ENCODE results near the gene TCIRG1.

Gene TCIRG1

GRCh38 chr11:68042219-68043028, 3.6 kb downstream of the TCIRG1 start:
- no peak for TF ChIP-seq NFIC (IDR thresholded peaks at IDR 0.05)
- no peak for TF ChIP-seq REST (IDR thresholded peaks at IDR 0.05; ENCODE audit: low read depth)
- no peak for TF ChIP-seq MAX (IDR thresholded peaks at IDR 0.05)
- TF ChIP-seq ZBTB7A (IDR thresholded peaks at IDR 0.05; ENCODE audit: low read depth): no peak
- no peak for TF ChIP-seq EGR1 (IDR thresholded peaks at IDR 0.05)
- no peak for TF ChIP-seq TAF1 (IDR thresholded peaks at IDR 0.05; ENCODE audit: low read depth)
- TF ChIP-seq CEBPB (IDR thresholded peaks at IDR 0.05): no peak
- TF ChIP-seq USF1 (IDR thresholded peaks at IDR 0.05): no peak
- TF ChIP-seq CREB1 (IDR thresholded peaks at IDR 0.05; ENCODE audit: low read depth): no peak
- TF ChIP-seq TEAD4 (IDR thresholded peaks at IDR 0.05): no peak
- TF ChIP-seq EP300 (IDR thresholded peaks at IDR 0.05; ENCODE audit: borderline replicate concordance): no peak
- TF ChIP-seq TCF12 (IDR thresholded peaks at IDR 0.05; ENCODE audit: low read depth): no peak
- TF ChIP-seq YY1 (IDR thresholded peaks at IDR 0.05; ENCODE audit: low read depth): no peak
- no peak for TF ChIP-seq FOXM1 (IDR thresholded peaks at IDR 0.05; ENCODE audit: borderline replicate concordance, low read depth)
- TF ChIP-seq RAD21 (IDR thresholded peaks at IDR 0.05; ENCODE audit: low read depth): no peak

GRCh38 chr11:68043029-68043348, 4.2 kb downstream of the TCIRG1 start:
- TF ChIP-seq REST (IDR thresholded peaks at IDR 0.05; ENCODE audit: low read depth): no peak
- no peak for TF ChIP-seq TAF1 (IDR thresholded peaks at IDR 0.05; ENCODE audit: low read depth)
- no peak for TF ChIP-seq RAD21 (IDR thresholded peaks at IDR 0.05; ENCODE audit: low read depth)
- TF ChIP-seq ZBTB7A (IDR thresholded peaks at IDR 0.05; ENCODE audit: low read depth): no peak
- TF ChIP-seq CEBPB (IDR thresholded peaks at IDR 0.05): no peak
- no peak for TF ChIP-seq TEAD4 (IDR thresholded peaks at IDR 0.05)
- no peak for TF ChIP-seq USF1 (IDR thresholded peaks at IDR 0.05)
- TF ChIP-seq FOXM1 (IDR thresholded peaks at IDR 0.05; ENCODE audit: borderline replicate concordance, low read depth): no peak
- TF ChIP-seq TCF12 (IDR thresholded peaks at IDR 0.05; ENCODE audit: low read depth): no peak
- TF ChIP-seq MAX (IDR thresholded peaks at IDR 0.05): no peak
- TF ChIP-seq NFIC (IDR thresholded peaks at IDR 0.05): no peak
- TF ChIP-seq YY1 (IDR thresholded peaks at IDR 0.05; ENCODE audit: low read depth): no peak
- no peak for TF ChIP-seq EP300 (IDR thresholded peaks at IDR 0.05; ENCODE audit: borderline replicate concordance)
- no peak for TF ChIP-seq CREB1 (IDR thresholded peaks at IDR 0.05; ENCODE audit: low read depth)
- no peak for TF ChIP-seq EGR1 (IDR thresholded peaks at IDR 0.05)

- no peak for TF ChIP-seq CEBPB (IDR thresholded peaks at IDR 0.05)
- no peak for TF ChIP-seq TEAD4 (IDR thresholded peaks at IDR 0.05)
- TF ChIP-seq RAD21 (IDR thresholded peaks at IDR 0.05; ENCODE audit: low read depth): no peak
- TF ChIP-seq TAF1 (IDR thresholded peaks at IDR 0.05; ENCODE audit: low read depth): no peak
Observed at GRCh38 chr11:68043349-68044144, 4.7 kb downstream of the TCIRG1 start.

- TF ChIP-seq NFIC (IDR thresholded peaks at IDR 0.05): no peak
- no peak for TF ChIP-seq TCF12 (IDR thresholded peaks at IDR 0.05; ENCODE audit: low read depth)
- TF ChIP-seq FOXM1 (IDR thresholded peaks at IDR 0.05; ENCODE audit: borderline replicate concordance, low read depth): no peak
- TF ChIP-seq RAD21 (IDR thresholded peaks at IDR 0.05; ENCODE audit: low read depth): no peak; the same call in 1 of the 2 replicates
- no peak for TF ChIP-seq USF1 (IDR thresholded peaks at IDR 0.05)
- no peak for TF ChIP-seq CREB1 (IDR thresholded peaks at IDR 0.05; ENCODE audit: low read depth)
- no peak for TF ChIP-seq TEAD4 (IDR thresholded peaks at IDR 0.05)
- TF ChIP-seq REST (IDR thresholded peaks at IDR 0.05; ENCODE audit: low read depth): no peak
Observed at GRCh38 chr11:68044145-68044813, 5.5 kb downstream of the TCIRG1 start.
